ENCODE measurements around the gene GLIS2. TPM values are rescaled to one million over a fixed set of nuclear protein-coding genes. Genes with fewer than 3 reads are reported as not detected.

The GLIS2 gene
- polyA plus RNA-seq, 1 experiment = 8.8 TPM

GRCh38 chr16:4338712-4339299 is 22.9 kb downstream of the GLIS2 start:
- CTCF ChIA-PET = interaction anchor here (0.7 to 6.8 kb wide), 6 partner anchors 8 to 85 kb away, joined by 3 to 51 read pairs (median 8); no protein-coding TSS in a partner anchor
- POLR2A ChIA-PET = no interaction called here
- no peak for DNase-seq (ENCODE audit: low read depth)
- H3K27me3 ChIP-seq (ENCODE audit: control insufficient read depth, insufficient read depth, low read length) = no peaks in the 10 kb centered on the region
- peaks cover 35% of the 10 kb centered on the region for H3K36me3 ChIP-seq (ENCODE audit: control insufficient read depth, insufficient read depth, low read length)
- no peak for TF ChIP-seq CTCF (IDR thresholded peaks at IDR 0.05; ENCODE audit: insufficient read depth, low read depth, low read length)
- H3K4me3 ChIP-seq (ENCODE audit: low read depth, low read length) = no peak overlapping the region

GRCh38 chr16:4339455-4339854 is 23.6 kb downstream of the GLIS2 start:
- CTCF ChIA-PET = interaction anchor here (0.7 to 6.8 kb wide), 7 partner anchors 8 to 120 kb away, joined by 3 to 51 read pairs (median 4); no protein-coding TSS in a partner anchor
- no peak for TF ChIP-seq CTCF (IDR thresholded peaks at IDR 0.05; ENCODE audit: insufficient read depth, low read depth, low read length)
- POLR2A ChIA-PET = no interaction called here

GRCh38 chr16:4339909-4340308 is 24.0 kb downstream of the GLIS2 start:
- no peak overlapping the region for H3K4me3 ChIP-seq (ENCODE audit: low read depth, low read length)
- peak; percentile 26; the same call in 1 of the 2 replicates for TF ChIP-seq CTCF (IDR thresholded peaks at IDR 0.05; ENCODE audit: insufficient read depth, low read depth, low read length)

More at GRCh38 chr16:4339455-4339854, 23.6 kb downstream of the GLIS2 start:
- Histone ChIP-seq H3K27me3 (ENCODE audit: control insufficient read depth, insufficient read depth, low read length) (no peaks in the 10 kb centered on the region), H3K4me3 (ENCODE audit: low read depth, low read length) (no peak overlapping the region), H3K36me3 (ENCODE audit: control insufficient read depth, insufficient read depth, low read length) (peaks cover 34% of the 10 kb centered on the region)
- no peak for DNase-seq (ENCODE audit: low read depth)

GRCh38 chr16:4340443-4340842 is 24.6 kb downstream of the GLIS2 start:
- no peak for TF ChIP-seq CTCF (IDR thresholded peaks at IDR 0.05; ENCODE audit: insufficient read depth, low read depth, low read length)
- ChIA-PET CTCF (interaction anchor here (0.7 to 6.8 kb wide), 8 partner anchors 9 to 119 kb away, joined by 3 to 51 read pairs (median 4); partner anchors contain the start of gene TFAP4), POLR2A (no interaction called here)
- Histone ChIP-seq H3K27me3 (ENCODE audit: control insufficient read depth, insufficient read depth, low read length) (no peaks in the 10 kb centered on the region), H3K36me3 (ENCODE audit: control insufficient read depth, insufficient read depth, low read length) (peaks cover 26% of the 10 kb centered on the region), H3K4me3 (ENCODE audit: low read depth, low read length) (no peak overlapping the region)
- DNase-seq (ENCODE audit: low read depth) = no peak

More at GRCh38 chr16:4339909-4340308, 24.0 kb downstream of the GLIS2 start:
- ChIA-PET CTCF (interaction anchor here (0.7 to 6.8 kb wide), 9 partner anchors 9 to 120 kb away, joined by 3 to 51 read pairs (median 4); no protein-coding TSS in a partner anchor), POLR2A (no interaction called here)
- no peaks in the 10 kb centered on the region for H3K27me3 ChIP-seq (ENCODE audit: control insufficient read depth, insufficient read depth, low read length)
- DNase-seq (ENCODE audit: low read depth) = no peak
- peaks cover 30% of the 10 kb centered on the region for H3K36me3 ChIP-seq (ENCODE audit: control insufficient read depth, insufficient read depth, low read length)

GRCh38 chr16:4341250-4341649 is 25.4 kb downstream of the GLIS2 start:
- POLR2A ChIA-PET = no interaction called here

More at GRCh38 chr16:4341250-4341649, 25.4 kb downstream of the GLIS2 start:
- Histone ChIP-seq H3K27me3 (ENCODE audit: control insufficient read depth, insufficient read depth, low read length) (no peaks in the 10 kb centered on the region), H3K36me3 (ENCODE audit: control insufficient read depth, insufficient read depth, low read length) (peaks cover 24% of the 10 kb centered on the region), H3K4me3 (ENCODE audit: low read depth, low read length) (no peak overlapping the region)
- no peak for TF ChIP-seq CTCF (IDR thresholded peaks at IDR 0.05; ENCODE audit: insufficient read depth, low read depth, low read length)
- CTCF ChIA-PET = interaction anchor here (0.9 to 6.8 kb wide), 9 partner anchors 9 to 69 kb away, joined by 3 to 51 read pairs (median 4); partner anchors contain the start of genes PAM16 and TFAP4
- no peak for DNase-seq (ENCODE audit: low read depth)
